ENCODE results near the gene CAMTA1. TPM values are rescaled to one million over a fixed set of nuclear protein-coding genes. Genes with fewer than 3 reads are reported as not detected.
"Not testable (repeated sequence)": the region's sequence is repeated elsewhere in the genome, so short reads cannot be mapped to it uniquely, and the experiment has no call there.

CAMTA1 gene
- total and polyA plus RNA-seq, 4 donors, result 90.5 to 236 (median 195) TPM

DNA sequence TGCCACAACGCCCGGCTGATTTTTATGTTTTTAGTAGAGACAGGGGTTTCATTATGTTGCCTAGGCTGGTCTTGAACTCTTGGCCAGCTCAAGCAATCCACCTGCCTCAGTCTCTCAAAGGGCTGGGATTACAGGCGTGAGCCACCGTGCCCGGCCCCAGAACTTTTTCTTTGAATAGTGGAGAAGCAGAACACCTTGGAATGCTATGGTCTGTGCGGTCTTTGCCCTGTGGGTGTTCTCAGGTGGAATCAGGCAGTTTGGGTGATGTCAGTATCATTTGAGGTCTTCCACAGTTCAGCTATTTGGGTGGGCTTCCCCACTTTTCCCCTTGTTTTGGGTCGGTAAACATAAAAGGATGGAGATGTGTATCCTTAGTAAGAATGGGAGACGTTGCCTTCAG lies 17.6 kb downstream of the CAMTA1 start:
- no peak for DNase-seq (ENCODE audit: low read depth in 4 of 6, low spot score in 6 of 6)
- WGBS (ENCODE audit: insufficient coverage), result 82% methylated on average over 5 of the region's 8 CpGs
- no peaks in the 10 kb centered on the region for H3K27me3 ChIP-seq (ENCODE audit: control insufficient read depth, insufficient read depth, low read length)
- no peak overlapping the region for H3K27ac ChIP-seq (ENCODE audit: low read depth, low read length)
- H3K4me3 ChIP-seq (ENCODE audit: low read depth, low read length), result no peak overlapping the region
- no peaks in the 10 kb centered on the region for H3K36me3 ChIP-seq (ENCODE audit: control insufficient read depth, insufficient read depth, low read length)
- H3K4me1 ChIP-seq (ENCODE audit: control insufficient read depth, insufficient read depth, low read length), result peaks cover 5% of the 10 kb centered on the region
- no peaks in the 10 kb centered on the region for H3K9me3 ChIP-seq (ENCODE audit: control insufficient read depth, insufficient read depth, low read length)

DNA sequence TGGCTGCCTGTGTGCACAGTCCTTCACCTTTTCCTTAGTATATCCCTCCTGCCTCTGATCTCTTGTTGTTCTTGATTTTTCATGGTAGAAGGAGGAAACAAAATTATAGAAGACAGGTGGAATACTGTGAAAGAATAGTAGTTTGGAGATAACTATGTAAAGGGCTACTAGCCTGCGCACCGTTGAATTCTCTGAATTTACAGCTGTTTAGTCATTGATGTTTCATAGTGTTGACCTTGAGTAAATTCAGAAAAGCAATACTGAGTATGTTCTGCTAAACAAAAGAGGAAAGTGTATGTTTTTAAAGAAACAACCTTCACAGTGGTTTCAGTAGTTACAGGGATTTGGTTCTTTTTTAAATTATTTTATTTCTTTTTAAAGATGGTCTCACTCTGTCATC lies 18.1 kb downstream of the CAMTA1 start:
- Histone ChIP-seq H3K4me1 (ENCODE audit: control insufficient read depth, insufficient read depth, low read length) (peaks cover 5% of the 10 kb centered on the region), H3K9me3 (ENCODE audit: control insufficient read depth, insufficient read depth, low read length) (no peaks in the 10 kb centered on the region), H3K36me3 (ENCODE audit: control insufficient read depth, insufficient read depth, low read length) (no peaks in the 10 kb centered on the region), H3K27ac (ENCODE audit: low read depth, low read length) (no peak overlapping the region), H3K4me3 (ENCODE audit: low read depth, low read length) (no peak overlapping the region), H3K27me3 (ENCODE audit: control insufficient read depth, insufficient read depth, low read length) (no peaks in the 10 kb centered on the region)
- no peak for DNase-seq (ENCODE audit: low read depth in 4 of 6, low spot score in 6 of 6)
- 84% methylated on average over 2 of the region's 2 CpGs for WGBS (ENCODE audit: insufficient coverage)

DNA sequence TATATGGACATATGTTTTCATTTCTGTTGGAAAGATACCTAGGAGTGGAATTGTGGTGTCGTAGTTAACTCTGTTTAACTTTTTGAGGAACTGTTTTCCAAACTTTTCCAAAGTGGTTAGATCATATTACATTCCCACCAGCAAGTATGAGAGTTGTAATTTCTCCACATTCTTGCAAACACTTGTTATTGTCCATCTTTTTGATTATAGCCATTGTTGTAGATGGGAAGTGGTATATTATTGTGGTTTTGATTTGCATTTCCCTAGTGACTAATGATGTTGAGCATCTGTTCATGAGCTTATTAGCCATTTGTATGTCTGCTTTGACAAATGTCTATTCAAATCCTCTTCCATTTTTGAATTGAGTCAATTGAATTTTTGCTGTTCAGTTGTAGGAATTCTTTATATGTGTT lies 19.8 kb downstream of the CAMTA1 start:
- no peaks in the 10 kb centered on the region for H3K27me3 ChIP-seq (ENCODE audit: control insufficient read depth, insufficient read depth, low read length)
- no peak for DNase-seq (ENCODE audit: low read depth in 4 of 6, low spot score in 6 of 6)
- peaks cover 8% of the 10 kb centered on the region for H3K4me1 ChIP-seq (ENCODE audit: control insufficient read depth, insufficient read depth, low read length)
- H3K4me3 ChIP-seq (ENCODE audit: low read depth, low read length), result no peak overlapping the region
- H3K9me3 ChIP-seq (ENCODE audit: control insufficient read depth, insufficient read depth, low read length), result no peaks in the 10 kb centered on the region
- no CpG with 5 or more reads among the region's 1 CpG for WGBS (ENCODE audit: insufficient coverage)
- no peak overlapping the region for H3K27ac ChIP-seq (ENCODE audit: low read depth, low read length)
- peaks cover 7% of the 10 kb centered on the region for H3K36me3 ChIP-seq (ENCODE audit: control insufficient read depth, insufficient read depth, low read length)

DNA sequence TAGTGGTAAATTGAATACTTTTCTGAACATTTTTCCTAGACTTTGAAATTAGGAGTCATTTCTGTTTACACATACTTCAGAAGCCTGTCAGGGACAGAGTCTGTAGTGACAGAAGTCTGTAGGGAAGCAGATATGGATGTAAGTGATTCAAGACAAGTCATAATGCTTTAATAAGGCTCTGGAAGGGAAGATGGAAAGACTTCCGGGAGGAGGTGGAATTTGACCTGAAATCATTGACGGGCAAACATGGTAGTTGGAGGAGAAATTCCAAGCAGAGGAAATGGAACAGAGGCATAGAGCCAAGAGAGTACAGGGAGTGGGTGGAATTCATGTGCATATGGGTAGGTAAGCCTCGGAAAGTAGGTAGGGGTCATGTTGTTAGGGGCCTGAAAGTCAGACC lies 22.5 kb downstream of the CAMTA1 start:
- no peak overlapping the region for H3K27ac ChIP-seq (ENCODE audit: low read depth, low read length)
- DNase-seq (ENCODE audit: low read depth in 4 of 6, low spot score in 6 of 6), result no peak
- H3K4me1 ChIP-seq (ENCODE audit: control insufficient read depth, insufficient read depth, low read length), result peaks cover 10% of the 10 kb centered on the region
- WGBS (ENCODE audit: insufficient coverage), result 78% methylated on average over 3 of the region's 3 CpGs
- H3K27me3 ChIP-seq (ENCODE audit: control insufficient read depth, insufficient read depth, low read length), result no peaks in the 10 kb centered on the region
- peaks cover 12% of the 10 kb centered on the region for H3K36me3 ChIP-seq (ENCODE audit: control insufficient read depth, insufficient read depth, low read length)
- no peak overlapping the region for H3K4me3 ChIP-seq (ENCODE audit: low read depth, low read length)
- no peaks in the 10 kb centered on the region for H3K9me3 ChIP-seq (ENCODE audit: control insufficient read depth, insufficient read depth, low read length)

DNA sequence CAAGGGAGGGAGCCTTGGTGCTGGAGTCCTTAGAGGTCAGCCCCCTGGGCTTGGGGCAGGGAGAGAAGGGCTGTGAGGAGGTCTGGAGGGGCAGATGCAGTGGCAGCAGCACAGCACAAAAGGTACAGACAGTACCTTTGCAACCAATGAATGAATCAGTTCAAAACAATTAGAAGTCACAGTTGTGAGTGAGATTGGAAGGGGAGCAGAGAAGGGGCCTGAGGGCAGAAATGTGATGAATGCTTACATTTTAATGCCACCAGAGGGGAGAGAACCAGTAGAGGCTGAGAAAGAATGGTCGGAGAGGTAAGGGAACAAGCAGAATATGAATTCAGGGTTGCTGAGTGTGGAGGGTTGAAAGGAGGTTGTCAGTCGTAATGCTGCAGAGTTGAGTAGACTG lies 24.2 kb downstream of the CAMTA1 start:
- H3K4me1 ChIP-seq (ENCODE audit: control insufficient read depth, insufficient read depth, low read length), result peaks cover 9% of the 10 kb centered on the region
- H3K4me3 ChIP-seq (ENCODE audit: low read depth, low read length), result no peak overlapping the region
- no peak overlapping the region for H3K27ac ChIP-seq (ENCODE audit: low read depth, low read length)
- H3K27me3 ChIP-seq (ENCODE audit: control insufficient read depth, insufficient read depth, low read length), result no peaks in the 10 kb centered on the region
- H3K9me3 ChIP-seq (ENCODE audit: control insufficient read depth, insufficient read depth, low read length), result no peaks in the 10 kb centered on the region
- H3K36me3 ChIP-seq (ENCODE audit: control insufficient read depth, insufficient read depth, low read length), result peaks cover 12% of the 10 kb centered on the region
- no peak for DNase-seq (ENCODE audit: low read depth in 4 of 6, low spot score in 6 of 6)
- WGBS (ENCODE audit: insufficient coverage), result 100% methylated on average over 2 of the region's 2 CpGs

DNA sequence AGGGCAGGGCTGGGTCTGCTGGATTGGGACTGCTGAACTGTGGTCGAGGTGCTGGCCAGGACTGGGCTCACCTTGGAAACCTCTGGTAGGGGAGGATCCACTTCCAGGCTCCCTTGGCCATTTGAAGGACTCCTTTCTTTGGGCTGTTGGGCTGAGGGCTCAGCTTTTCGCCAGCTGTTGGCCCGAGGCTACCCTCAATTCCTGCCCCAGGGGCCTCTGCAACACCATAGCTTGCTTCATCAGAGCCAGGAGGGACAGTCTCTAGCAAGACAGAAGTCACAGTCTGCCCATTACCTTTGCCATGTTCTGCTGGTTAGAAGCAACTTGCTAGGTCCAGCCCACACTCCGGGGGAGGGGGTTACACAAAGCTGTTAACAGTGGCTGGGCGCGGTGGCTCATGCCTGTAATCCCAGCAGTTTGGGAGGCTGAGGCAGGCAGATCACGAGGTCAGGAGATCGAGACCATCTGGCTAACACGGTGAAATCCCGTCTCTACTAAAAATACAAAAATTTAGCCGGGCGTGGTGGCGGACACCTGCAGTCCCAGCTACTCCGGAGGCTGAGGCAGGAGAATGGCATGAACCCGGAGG lies 25.0 kb downstream of the CAMTA1 start:
- not testable (repeated sequence) for H3K27me3 ChIP-seq (ENCODE audit: control insufficient read depth, insufficient read depth, low read length); H3K9me3 ChIP-seq (ENCODE audit: control insufficient read depth, insufficient read depth, low read length); H3K4me1 ChIP-seq (ENCODE audit: control insufficient read depth, insufficient read depth, low read length); H3K4me3 ChIP-seq (ENCODE audit: low read depth, low read length); DNase-seq (ENCODE audit: low read depth in 4 of 6, low spot score in 6 of 6); H3K27ac ChIP-seq (ENCODE audit: low read depth, low read length)
- peaks cover 12% of the 10 kb centered on the region for H3K36me3 ChIP-seq (ENCODE audit: control insufficient read depth, insufficient read depth, low read length)
- WGBS (ENCODE audit: insufficient coverage), result 95% methylated on average over 15 of the region's 15 CpGs

DNA sequence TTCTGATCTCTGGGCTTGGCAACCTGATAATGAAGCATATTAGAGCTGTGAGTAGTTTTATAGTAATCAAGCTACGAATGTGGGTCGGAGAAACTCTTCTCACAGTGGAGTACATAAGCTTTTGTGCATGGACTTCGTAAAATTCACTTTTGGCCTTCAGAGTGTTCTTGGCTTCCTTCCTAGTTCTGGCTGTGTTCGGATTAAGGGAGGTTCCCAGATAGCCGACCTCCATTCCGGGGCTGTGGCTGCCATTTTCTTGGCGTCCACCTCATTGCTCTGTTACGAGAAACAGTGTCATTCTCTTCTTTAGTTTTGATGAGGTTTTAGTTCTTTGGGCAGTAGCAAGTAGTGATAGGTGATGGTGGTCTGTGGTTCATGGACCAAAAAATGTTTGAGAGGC lies 26.3 kb downstream of the CAMTA1 start:
- Histone ChIP-seq H3K4me1 (ENCODE audit: control insufficient read depth, insufficient read depth, low read length) (peaks cover 9% of the 10 kb centered on the region), H3K4me3 (ENCODE audit: low read depth, low read length) (no peak overlapping the region), H3K36me3 (ENCODE audit: control insufficient read depth, insufficient read depth, low read length) (peaks cover 12% of the 10 kb centered on the region), H3K9me3 (ENCODE audit: control insufficient read depth, insufficient read depth, low read length) (no peaks in the 10 kb centered on the region), H3K27ac (ENCODE audit: low read depth, low read length) (no peak overlapping the region), H3K27me3 (ENCODE audit: control insufficient read depth, insufficient read depth, low read length) (no peaks in the 10 kb centered on the region)
- no peak for DNase-seq (ENCODE audit: low read depth in 4 of 6, low spot score in 6 of 6)
- 48% methylated on average over 4 of the region's 8 CpGs for WGBS (ENCODE audit: insufficient coverage)

DNA sequence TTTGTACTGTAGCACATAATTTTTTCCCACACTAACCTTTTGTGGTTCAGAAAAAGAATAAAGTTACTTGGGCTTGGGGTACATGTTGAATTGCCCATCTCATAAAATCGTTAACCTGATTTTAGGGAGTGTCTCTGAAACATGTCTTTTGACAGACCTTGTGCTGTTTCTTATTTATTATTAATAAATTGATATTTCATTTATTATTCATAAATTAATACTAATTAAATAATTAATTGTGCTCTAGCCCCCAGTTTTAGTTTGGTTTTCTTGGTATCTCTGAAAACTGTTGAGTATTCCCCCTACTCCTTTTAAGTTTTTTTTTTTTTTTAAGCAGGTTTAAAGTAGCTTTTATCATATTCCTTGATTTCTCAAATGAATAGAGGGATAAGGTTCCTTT lies 27.9 kb downstream of the CAMTA1 start:
- Histone ChIP-seq H3K9me3 (ENCODE audit: control insufficient read depth, insufficient read depth, low read length) (no peaks in the 10 kb centered on the region), H3K4me3 (ENCODE audit: low read depth, low read length) (no peak overlapping the region), H3K27ac (ENCODE audit: low read depth, low read length) (no peak overlapping the region), H3K36me3 (ENCODE audit: control insufficient read depth, insufficient read depth, low read length) (peaks cover 12% of the 10 kb centered on the region), H3K27me3 (ENCODE audit: control insufficient read depth, insufficient read depth, low read length) (no peaks in the 10 kb centered on the region), H3K4me1 (ENCODE audit: control insufficient read depth, insufficient read depth, low read length) (peaks cover 9% of the 10 kb centered on the region)
- no CpG with 5 or more reads among the region's 1 CpG for WGBS (ENCODE audit: insufficient coverage)
- no peak for DNase-seq (ENCODE audit: low read depth in 4 of 6, low spot score in 6 of 6)

DNA sequence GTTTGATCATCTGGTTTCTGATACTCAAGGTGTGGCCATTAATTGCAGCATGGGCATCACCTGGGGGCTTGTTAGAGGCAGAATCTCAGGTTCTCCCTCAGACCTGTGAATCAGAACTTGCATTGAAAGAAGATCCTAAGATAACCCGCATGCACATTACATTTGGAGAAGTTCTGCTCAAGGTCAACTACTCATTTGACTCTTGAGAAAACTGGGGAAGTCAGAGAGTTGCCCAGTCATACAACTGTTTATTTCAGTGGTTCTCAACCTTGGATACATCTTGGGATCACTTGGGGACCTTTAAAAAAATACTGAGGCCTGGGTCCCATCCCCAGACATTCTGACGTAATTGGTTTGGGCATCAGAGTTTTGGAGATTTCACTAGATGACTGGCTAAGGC lies 30.5 kb downstream of the CAMTA1 start:
- Histone ChIP-seq H3K27ac (ENCODE audit: low read depth, low read length) (no peak overlapping the region), H3K9me3 (ENCODE audit: control insufficient read depth, insufficient read depth, low read length) (no peaks in the 10 kb centered on the region), H3K4me3 (ENCODE audit: low read depth, low read length) (no peak overlapping the region), H3K36me3 (ENCODE audit: control insufficient read depth, insufficient read depth, low read length) (no peaks in the 10 kb centered on the region), H3K27me3 (ENCODE audit: control insufficient read depth, insufficient read depth, low read length) (no peaks in the 10 kb centered on the region), H3K4me1 (ENCODE audit: control insufficient read depth, insufficient read depth, low read length) (peaks cover 6% of the 10 kb centered on the region)
- 100% methylated on average over 1 of the region's 2 CpGs for WGBS (ENCODE audit: insufficient coverage)
- no peak for DNase-seq (ENCODE audit: low read depth in 4 of 6, low spot score in 6 of 6)

DNA sequence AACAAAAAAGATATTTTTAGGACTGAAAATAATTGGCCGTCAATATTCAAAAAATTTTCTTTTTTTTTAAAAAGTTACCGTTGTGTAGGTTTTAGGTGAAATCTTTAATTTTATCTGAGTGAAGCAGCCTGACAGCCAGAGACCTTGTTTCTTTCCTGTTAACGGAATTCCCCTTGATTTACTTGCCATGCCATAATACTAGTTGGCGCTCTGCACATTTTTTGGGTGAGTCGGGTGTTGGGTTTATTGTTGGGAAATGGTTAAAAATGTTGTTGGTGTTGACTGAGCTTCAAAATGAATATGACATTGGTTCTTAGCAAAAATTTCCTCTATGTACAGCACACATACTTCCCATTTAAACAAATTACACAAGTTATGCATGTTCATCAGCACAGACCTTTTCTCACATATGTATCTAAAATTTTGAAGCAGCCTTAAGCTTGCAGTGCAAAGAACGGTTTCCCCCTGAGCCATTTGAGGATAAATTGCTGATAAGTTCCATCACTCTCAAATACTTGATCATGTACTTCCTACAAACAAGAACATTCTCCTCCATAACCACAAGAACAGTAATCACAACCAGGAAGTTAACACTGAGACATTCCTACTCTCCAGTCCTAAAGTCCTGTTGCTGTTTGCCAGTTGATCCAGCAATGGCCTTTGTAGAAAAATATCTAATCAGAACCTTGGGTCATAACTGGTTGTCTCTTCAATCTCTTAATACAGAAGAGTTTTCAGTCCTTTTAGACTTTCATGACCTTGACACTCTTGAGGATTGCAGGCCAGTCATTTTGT lies 34.2 kb downstream of the CAMTA1 start:
- no peaks in the 10 kb centered on the region for H3K27me3 ChIP-seq (ENCODE audit: control insufficient read depth, insufficient read depth, low read length)
- H3K4me1 ChIP-seq (ENCODE audit: control insufficient read depth, insufficient read depth, low read length), result no peaks in the 10 kb centered on the region
- DNase-seq (ENCODE audit: low read depth in 4 of 6, low spot score in 6 of 6), result no peak
- WGBS (ENCODE audit: insufficient coverage), result 100% methylated on average over 1 of the region's 6 CpGs
- no peaks in the 10 kb centered on the region for H3K36me3 ChIP-seq (ENCODE audit: control insufficient read depth, insufficient read depth, low read length)
- H3K27ac ChIP-seq (ENCODE audit: low read depth, low read length), result no peak overlapping the region
- H3K9me3 ChIP-seq (ENCODE audit: control insufficient read depth, insufficient read depth, low read length), result no peaks in the 10 kb centered on the region
- no peak overlapping the region for H3K4me3 ChIP-seq (ENCODE audit: low read depth, low read length)
